SK-N-SH treated with all-trans-retinoic acid at 6 μM for 48 hours (cell line): Measurements from ENCODE around the gene ATXN2L.

Experiments used
- ARNTL ChIP-seq: fragments of 450-650 bp; formaldehyde crosslinking; IDR thresholded peaks from 2 replicates; pipeline ENCODE4 v1.5.0; 2020; ENCODE audit warnings: low read depth, mild to moderate bottlenecking, moderate library complexity, borderline replicate concordance
- CSDC2 ChIP-seq: fragments of 250-450 bp; sonication (Bioruptor Pico); IDR thresholded peaks from 2 replicates; pipeline ENCODE4 v1.5.0; 2020; ENCODE audit warnings: mild to moderate bottlenecking, moderate library complexity
- ESRRG ChIP-seq: fragments of 250-450 bp; sonication (Bioruptor Pico); IDR thresholded peaks from 2 replicates; pipeline ENCODE4 v1.6.1; 2021; ENCODE audit warnings: mild to moderate bottlenecking
- ISL1 ChIP-seq: fragments of 250-450 bp; sonication (Bioruptor Pico); IDR thresholded peaks from 2 replicates; pipeline ENCODE4 v2.1.2; 2022; ENCODE audit warnings: mild to moderate bottlenecking, moderate library complexity
- OSR1 ChIP-seq: fragments of 250-450 bp; sonication (Bioruptor Pico); IDR thresholded peaks from 2 replicates; pipeline ENCODE4 v1.8.0; 2022; ENCODE audit warnings: moderate library complexity, mild to moderate bottlenecking, inconsistent platforms
- RARB ChIP-seq: fragments of 250-450 bp; sonication (Bioruptor Pico); IDR thresholded peaks from 2 replicates; pipeline ENCODE4 v1.8.0; 2021; ENCODE audit warnings: mild to moderate bottlenecking, moderate library complexity
- ZC3H10 ChIP-seq: fragments of 250-450 bp; sonication (Bioruptor Pico); IDR thresholded peaks from 2 replicates; pipeline ENCODE4 v1.5.1; 2021; ENCODE audit warnings: mild to moderate bottlenecking, moderate library complexity
- ZFP3 ChIP-seq: fragments of 250-450 bp; sonication (Bioruptor Pico); IDR thresholded peaks from 2 replicates; pipeline ENCODE4 v1.5.0; 2020; ENCODE audit warnings: mild to moderate bottlenecking, moderate library complexity
- ZFP30 ChIP-seq: fragments of 450-650 bp; formaldehyde crosslinking; IDR thresholded peaks from 2 replicates; pipeline ENCODE4 v1.5.0; 2022; ENCODE audit warnings: mild to moderate bottlenecking, moderate library complexity
- ZNF565 ChIP-seq: fragments of 450-650 bp; formaldehyde crosslinking; conservative IDR thresholded peaks from 2 replicates; pipeline ENCODE4 v1.5.0; 2020; ENCODE audit warnings: low read depth, mild to moderate bottlenecking, moderate library complexity
- ZNF70 ChIP-seq: fragments of 450-650 bp; formaldehyde crosslinking; IDR thresholded peaks from 2 replicates; pipeline ENCODE4 v1.5.0; 2020; ENCODE audit warnings: mild to moderate bottlenecking, moderate library complexity
- TF ChIP-seq, protein P1 (sequence below): fragments of 250-450 bp; sonication (Bioruptor Pico); IDR thresholded peaks from 2 replicates; pipeline ENCODE4 v1.5.1; 2020; ENCODE audit warnings: low read depth, mild to moderate bottlenecking, moderate library complexity

DNA sequence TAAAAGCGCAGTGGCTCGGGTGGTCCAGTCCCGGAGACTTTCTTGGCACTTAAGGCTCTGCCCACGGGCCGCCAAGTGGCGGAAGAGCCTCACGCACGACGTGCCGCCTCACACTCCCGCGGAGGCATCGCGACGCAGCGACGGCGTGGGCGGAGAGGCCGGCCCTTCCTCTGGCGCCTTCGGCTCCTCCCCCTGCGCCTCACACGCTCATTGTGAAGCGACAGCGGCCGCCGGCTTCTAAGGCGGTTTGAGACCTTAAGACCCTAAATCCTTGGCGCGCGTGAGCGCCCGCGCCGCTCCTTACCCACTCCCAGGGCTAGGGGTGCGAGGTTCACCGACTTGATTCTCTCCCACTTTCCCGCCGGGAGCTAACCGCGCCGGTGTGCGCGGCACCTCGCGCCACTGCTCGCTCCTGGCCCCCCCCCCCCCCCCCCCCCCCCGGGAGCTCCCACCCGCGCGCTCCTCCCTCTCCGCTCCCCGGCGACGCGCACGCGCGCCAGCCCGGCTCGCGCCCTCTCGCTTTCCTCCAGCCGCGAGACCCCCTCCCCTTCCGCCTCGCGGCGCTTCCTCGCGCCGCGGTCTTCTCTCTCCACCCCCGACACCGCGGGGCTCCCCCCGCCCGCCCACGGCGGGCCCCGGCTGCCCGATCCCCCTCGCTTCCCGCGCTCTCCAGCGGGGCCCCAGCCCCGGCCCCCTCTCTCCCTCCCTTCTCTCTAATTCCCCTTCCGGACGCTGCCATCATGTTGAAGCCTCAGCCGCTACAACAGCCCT, at the start of gene ATXN2L:
- no peak for TF ChIP-seq ISL1 (CRISPR knock-in tag)
- TF ChIP-seq ZFP3 (CRISPR knock-in tag), result no peak
- TF ChIP-seq ZFP30 (CRISPR knock-in tag), result no peak
- TF ChIP-seq, protein P1, sequence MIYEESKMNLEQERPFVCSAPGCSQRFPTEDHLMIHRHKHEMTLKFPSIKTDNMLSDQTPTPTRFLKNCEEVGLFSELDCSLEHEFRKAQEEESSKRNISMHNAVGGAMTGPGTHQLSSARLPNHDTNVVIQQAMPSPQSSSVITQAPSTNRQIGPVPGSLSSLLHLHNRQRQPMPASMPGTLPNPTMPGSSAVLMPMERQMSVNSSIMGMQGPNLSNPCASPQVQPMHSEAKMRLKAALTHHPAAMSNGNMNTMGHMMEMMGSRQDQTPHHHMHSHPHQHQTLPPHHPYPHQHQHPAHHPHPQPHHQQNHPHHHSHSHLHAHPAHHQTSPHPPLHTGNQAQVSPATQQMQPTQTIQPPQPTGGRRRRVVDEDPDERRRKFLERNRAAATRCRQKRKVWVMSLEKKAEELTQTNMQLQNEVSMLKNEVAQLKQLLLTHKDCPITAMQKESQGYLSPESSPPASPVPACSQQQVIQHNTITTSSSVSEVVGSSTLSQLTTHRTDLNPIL (CRISPR knock-in tag), result no peak
- peak; percentile 54; the same call in 1 of the 2 replicates for TF ChIP-seq CSDC2 (CRISPR knock-in tag)
- TF ChIP-seq ESRRG, result no peak
- no peak for TF ChIP-seq RARB
- no peak for TF ChIP-seq ZC3H10 (CRISPR knock-in tag)
- no peak for TF ChIP-seq ZNF565 (CRISPR knock-in tag)
- TF ChIP-seq ARNTL (CRISPR knock-in tag), result no peak
- TF ChIP-seq ZNF70 (CRISPR knock-in tag), result no peak
- no peak for TF ChIP-seq OSR1 (CRISPR knock-in tag)
